Measurements from ENCODE around the gene TSHZ2.

DNA sequence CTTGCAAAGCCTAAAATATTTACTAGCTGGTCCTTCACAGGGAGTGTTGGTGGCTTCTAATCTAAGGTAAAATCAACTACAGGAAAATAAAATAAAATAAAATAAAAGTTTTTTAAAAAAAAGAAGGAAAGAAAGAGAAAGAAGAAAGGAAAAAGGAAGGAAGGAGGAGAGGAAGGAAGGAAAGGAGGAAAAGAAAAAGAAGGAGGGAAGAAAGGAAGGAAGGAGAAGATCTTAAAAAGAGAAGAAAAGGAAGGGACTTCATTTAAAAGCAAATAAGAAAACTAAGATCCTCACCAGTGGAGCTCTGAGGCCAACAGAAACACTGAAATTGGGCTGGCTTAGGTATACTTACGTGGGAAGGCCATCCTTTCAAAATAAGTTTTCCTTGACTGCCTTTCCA, 178.4 kb downstream of the TSHZ2 start:
- TF ChIP-seq, protein P1, sequence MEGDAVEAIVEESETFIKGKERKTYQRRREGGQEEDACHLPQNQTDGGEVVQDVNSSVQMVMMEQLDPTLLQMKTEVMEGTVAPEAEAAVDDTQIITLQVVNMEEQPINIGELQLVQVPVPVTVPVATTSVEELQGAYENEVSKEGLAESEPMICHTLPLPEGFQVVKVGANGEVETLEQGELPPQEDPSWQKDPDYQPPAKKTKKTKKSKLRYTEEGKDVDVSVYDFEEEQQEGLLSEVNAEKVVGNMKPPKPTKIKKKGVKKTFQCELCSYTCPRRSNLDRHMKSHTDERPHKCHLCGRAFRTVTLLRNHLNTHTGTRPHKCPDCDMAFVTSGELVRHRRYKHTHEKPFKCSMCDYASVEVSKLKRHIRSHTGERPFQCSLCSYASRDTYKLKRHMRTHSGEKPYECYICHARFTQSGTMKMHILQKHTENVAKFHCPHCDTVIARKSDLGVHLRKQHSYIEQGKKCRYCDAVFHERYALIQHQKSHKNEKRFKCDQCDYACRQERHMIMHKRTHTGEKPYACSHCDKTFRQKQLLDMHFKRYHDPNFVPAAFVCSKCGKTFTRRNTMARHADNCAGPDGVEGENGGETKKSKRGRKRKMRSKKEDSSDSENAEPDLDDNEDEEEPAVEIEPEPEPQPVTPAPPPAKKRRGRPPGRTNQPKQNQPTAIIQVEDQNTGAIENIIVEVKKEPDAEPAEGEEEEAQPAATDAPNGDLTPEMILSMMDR (IDR thresholded peaks at IDR 0.05): no peak
- no peak for TF ChIP-seq POLR2A (IDR thresholded peaks at IDR 0.05)
- TF ChIP-seq POLR2AphosphoS5 (IDR thresholded peaks at IDR 0.05): no peak

Measured in breast epithelium (tissue), 3 donors.